ENCODE measurements around the gene UTS2B.

The UTS2B gene

DNA sequence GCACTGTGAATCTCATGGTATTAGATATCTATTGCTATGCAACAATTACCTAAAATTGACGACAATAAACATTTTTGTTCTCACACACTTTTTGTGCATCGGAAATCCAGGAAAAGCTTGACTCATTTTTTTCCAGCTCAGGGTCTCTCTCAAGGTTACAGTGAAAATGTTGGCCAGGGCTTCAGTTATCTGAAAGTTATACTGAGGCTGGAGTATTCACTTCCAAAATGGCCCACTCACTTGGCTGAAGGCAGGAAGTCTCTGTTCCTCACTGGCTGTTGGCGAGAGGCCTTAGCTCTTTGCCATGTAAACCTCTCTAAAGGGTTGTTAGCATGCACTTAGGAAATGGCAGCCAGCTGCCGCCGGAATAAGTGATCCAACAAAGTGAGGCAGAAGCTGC, 89.8 kb downstream of the UTS2B start:
- H3K27ac ChIP-seq (ENCODE audit: extremely low read depth, low read depth, low read length) = no peak overlapping the region
- ChIA-PET CTCF (no interaction called here), POLR2A (no interaction called here)
- no peaks in the 10 kb centered on the region for H3K4me1 ChIP-seq (ENCODE audit: control insufficient read depth, insufficient read depth, low read length)
- no peak overlapping the region for H3K4me3 ChIP-seq (ENCODE audit: low read depth, low read length)
- no peaks in the 10 kb centered on the region for H3K36me3 ChIP-seq (ENCODE audit: control insufficient read depth in 2 of 2, insufficient read depth in 1 of 2, low read length in 2 of 2)
- no peaks in the 10 kb centered on the region for H3K9me3 ChIP-seq (ENCODE audit: control insufficient read depth, insufficient read depth, low read depth, low read length)
- TF ChIP-seq ZNF324 (tag by site-specific recombination; IDR thresholded peaks at IDR 0.05) (no peak), SP7 (tag by site-specific recombination; IDR thresholded peaks at IDR 0.05) (no peak), ZNF785 (tag by site-specific recombination; IDR thresholded peaks at IDR 0.05) (no peak), BCL11B (tag by site-specific recombination; IDR thresholded peaks at IDR 0.05; ENCODE audit: low read depth) (no peak), ZNF335 (tag by site-specific recombination; conservative IDR thresholded peaks at IDR 0.05) (no peak), ZNF514 (tag by site-specific recombination; IDR thresholded peaks at IDR 0.05) (no peak), ZNF221 (tag by site-specific recombination; IDR thresholded peaks at IDR 0.05; ENCODE audit: borderline replicate concordance) (no peak), ZNF140 (tag by site-specific recombination; IDR thresholded peaks at IDR 0.05) (no peak), ZNF350 (tag by site-specific recombination; IDR thresholded peaks at IDR 0.05) (no peak), ZNF658 (tag by site-specific recombination; IDR thresholded peaks at IDR 0.05) (no peak), ZNF747 (tag by site-specific recombination; IDR thresholded peaks at IDR 0.05) (no peak), ZNF202 (tag by site-specific recombination; IDR thresholded peaks at IDR 0.05; ENCODE audit: borderline replicate concordance) (no peak), ZNF544 (tag by site-specific recombination; IDR thresholded peaks at IDR 0.05) (no peak)
- TF ChIP-seq, protein P1, sequence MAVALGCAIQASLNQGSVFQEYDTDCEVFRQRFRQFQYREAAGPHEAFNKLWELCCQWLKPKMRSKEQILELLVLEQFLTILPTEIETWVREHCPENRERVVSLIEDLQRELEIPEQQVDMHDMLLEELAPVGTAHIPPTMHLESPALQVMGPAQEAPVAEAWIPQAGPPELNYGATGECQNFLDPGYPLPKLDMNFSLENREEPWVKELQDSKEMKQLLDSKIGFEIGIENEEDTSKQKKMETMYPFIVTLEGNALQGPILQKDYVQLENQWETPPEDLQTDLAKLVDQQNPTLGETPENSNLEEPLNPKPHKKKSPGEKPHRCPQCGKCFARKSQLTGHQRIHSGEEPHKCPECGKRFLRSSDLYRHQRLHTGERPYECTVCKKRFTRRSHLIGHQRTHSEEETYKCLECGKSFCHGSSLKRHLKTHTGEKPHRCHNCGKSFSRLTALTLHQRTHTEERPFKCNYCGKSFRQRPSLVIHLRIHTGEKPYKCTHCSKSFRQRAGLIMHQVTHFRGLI (tag by site-specific recombination; IDR thresholded peaks at IDR 0.05) = no peak

- H3K27ac ChIP-seq (ENCODE audit: extremely low read depth, low read depth, low read length) = no peak overlapping the region
- H3K4me1 ChIP-seq (ENCODE audit: control insufficient read depth, insufficient read depth, low read length) = no peaks in the 10 kb centered on the region
- TF ChIP-seq ZFP41 (tag by site-specific recombination; IDR thresholded peaks at IDR 0.05; ENCODE audit: borderline replicate concordance) (no peak), ZNF174 (tag by site-specific recombination; IDR thresholded peaks at IDR 0.05) (no peak), ZNF426 (tag by site-specific recombination; IDR thresholded peaks at IDR 0.05) (no peak), ZNF394 (tag by site-specific recombination; IDR thresholded peaks at IDR 0.05; ENCODE audit: borderline replicate concordance) (no peak), ZBTB1 (tag by site-specific recombination; IDR thresholded peaks at IDR 0.05) (no peak), INSM2 (tag by site-specific recombination; IDR thresholded peaks at IDR 0.05) (no peak), ZFHX2 (tag by site-specific recombination; conservative IDR thresholded peaks at IDR 0.05) (no peak), PRDM1 (tag by site-specific recombination; IDR thresholded peaks at IDR 0.05) (peak; percentile 89)
- ChIA-PET POLR2A (no interaction called here), CTCF (no interaction called here)
- H3K4me3 ChIP-seq (ENCODE audit: low read depth, low read length) = no peak overlapping the region
- no peaks in the 10 kb centered on the region for H3K9me3 ChIP-seq (ENCODE audit: control insufficient read depth, insufficient read depth, low read depth, low read length)
- H3K36me3 ChIP-seq (ENCODE audit: control insufficient read depth in 2 of 2, insufficient read depth in 1 of 2, low read length in 2 of 2) = no peaks in the 10 kb centered on the region
Observed at GRCh38 chr3:191239407-191240031, 90.8 kb downstream of the UTS2B start.

Measured in HEK293 (cell line).